ENCODE data around the gene MUC6.

DNA sequence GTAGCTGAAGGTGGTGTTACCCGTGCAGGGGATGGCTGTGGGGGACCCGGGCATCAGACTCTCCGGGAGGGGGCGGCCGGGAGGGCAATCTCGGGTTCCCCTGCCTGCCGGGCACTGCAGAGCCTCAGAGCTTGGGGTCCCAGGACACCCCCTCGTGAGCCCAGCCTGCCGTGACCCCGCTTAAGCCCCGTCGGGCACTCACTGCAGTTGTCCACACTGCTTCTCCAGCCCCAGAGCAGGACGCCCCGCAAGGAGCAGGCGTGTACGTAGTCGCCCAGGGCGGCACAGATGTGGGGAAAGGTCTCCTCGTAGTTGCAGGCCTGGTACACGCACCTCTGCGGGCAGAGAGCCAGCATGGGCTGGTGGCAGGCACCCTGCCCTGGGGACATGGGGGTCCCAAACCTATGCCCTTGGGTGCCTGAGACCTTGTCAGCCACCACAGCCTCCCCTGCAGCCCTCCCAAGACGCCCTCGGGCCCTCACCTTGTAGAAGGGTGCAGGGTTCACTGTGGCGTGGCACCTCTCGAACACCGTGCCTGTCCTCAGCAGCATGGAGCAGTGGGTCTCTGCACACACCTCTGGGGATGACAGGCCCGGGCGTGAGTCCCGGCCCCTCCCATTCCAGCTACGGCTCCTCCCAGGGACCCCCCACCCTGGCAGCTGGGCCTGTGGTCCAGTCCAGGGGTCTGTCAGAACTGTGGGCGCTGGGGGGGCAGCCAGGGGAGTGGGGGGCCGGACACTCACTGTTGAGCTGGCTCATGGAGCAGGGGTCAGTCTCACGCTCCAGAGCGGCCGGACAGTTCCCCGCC is 8.8 kb downstream of the MUC6 start:
- TF ChIP-seq POLR2A (IDR thresholded peaks at IDR 0.05; ENCODE audit: low read depth, low read length) (no peak), BMI1 (IDR thresholded peaks at IDR 0.05; ENCODE audit: borderline replicate concordance) (no peak), KLF5 (IDR thresholded peaks at IDR 0.05; ENCODE audit: partially characterized antibody) (no peak), ZNF274 (IDR thresholded peaks at IDR 0.05; ENCODE audit: insufficient read depth, insufficient read length) (no peak), EZH2 (IDR thresholded peaks at IDR 0.05; ENCODE audit: borderline replicate concordance, control insufficient read depth, low read depth, low read length) (no peak), NFXL1 (IDR thresholded peaks at IDR 0.05; ENCODE audit: borderline replicate concordance) (no peak), CHD2 (IDR thresholded peaks at IDR 0.05; ENCODE audit: borderline replicate concordance, low read depth, low read length) (no peak), TAF1 (IDR thresholded peaks at IDR 0.05; ENCODE audit: borderline replicate concordance, low read depth, low read length) (no peak), RAD21 (IDR thresholded peaks at IDR 0.05; ENCODE audit: insufficient read depth, low read depth, low read length) (no peak), JUND (IDR thresholded peaks at IDR 0.05; ENCODE audit: low read depth, low read length) (no peak)
- TF ChIP-seq, protein P1, sequence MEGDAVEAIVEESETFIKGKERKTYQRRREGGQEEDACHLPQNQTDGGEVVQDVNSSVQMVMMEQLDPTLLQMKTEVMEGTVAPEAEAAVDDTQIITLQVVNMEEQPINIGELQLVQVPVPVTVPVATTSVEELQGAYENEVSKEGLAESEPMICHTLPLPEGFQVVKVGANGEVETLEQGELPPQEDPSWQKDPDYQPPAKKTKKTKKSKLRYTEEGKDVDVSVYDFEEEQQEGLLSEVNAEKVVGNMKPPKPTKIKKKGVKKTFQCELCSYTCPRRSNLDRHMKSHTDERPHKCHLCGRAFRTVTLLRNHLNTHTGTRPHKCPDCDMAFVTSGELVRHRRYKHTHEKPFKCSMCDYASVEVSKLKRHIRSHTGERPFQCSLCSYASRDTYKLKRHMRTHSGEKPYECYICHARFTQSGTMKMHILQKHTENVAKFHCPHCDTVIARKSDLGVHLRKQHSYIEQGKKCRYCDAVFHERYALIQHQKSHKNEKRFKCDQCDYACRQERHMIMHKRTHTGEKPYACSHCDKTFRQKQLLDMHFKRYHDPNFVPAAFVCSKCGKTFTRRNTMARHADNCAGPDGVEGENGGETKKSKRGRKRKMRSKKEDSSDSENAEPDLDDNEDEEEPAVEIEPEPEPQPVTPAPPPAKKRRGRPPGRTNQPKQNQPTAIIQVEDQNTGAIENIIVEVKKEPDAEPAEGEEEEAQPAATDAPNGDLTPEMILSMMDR (IDR thresholded peaks at IDR 0.05 in 2 of 3, conservative IDR thresholded peaks at IDR 0.05 in 1 of 3; ENCODE audit: control insufficient read depth in 2 of 3, extremely low read depth in 1 of 3, insufficient read depth in 1 of 3, low read depth in 3 of 3, low read length in 3 of 3): no peak
- TF ChIP-seq, protein P2, sequence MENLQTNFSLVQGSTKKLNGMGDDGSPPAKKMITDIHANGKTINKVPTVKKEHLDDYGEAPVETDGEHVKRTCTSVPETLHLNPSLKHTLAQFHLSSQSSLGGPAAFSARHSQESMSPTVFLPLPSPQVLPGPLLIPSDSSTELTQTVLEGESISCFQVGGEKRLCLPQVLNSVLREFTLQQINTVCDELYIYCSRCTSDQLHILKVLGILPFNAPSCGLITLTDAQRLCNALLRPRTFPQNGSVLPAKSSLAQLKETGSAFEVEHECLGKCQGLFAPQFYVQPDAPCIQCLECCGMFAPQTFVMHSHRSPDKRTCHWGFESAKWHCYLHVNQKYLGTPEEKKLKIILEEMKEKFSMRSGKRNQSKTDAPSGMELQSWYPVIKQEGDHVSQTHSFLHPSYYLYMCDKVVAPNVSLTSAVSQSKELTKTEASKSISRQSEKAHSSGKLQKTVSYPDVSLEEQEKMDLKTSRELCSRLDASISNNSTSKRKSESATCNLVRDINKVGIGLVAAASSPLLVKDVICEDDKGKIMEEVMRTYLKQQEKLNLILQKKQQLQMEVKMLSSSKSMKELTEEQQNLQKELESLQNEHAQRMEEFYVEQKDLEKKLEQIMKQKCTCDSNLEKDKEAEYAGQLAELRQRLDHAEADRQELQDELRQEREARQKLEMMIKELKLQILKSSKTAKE (IDR thresholded peaks at IDR 0.05; ENCODE audit: low read depth, poor library complexity, severe bottlenecking): no peak
- TF ChIP-seq, protein P3, sequence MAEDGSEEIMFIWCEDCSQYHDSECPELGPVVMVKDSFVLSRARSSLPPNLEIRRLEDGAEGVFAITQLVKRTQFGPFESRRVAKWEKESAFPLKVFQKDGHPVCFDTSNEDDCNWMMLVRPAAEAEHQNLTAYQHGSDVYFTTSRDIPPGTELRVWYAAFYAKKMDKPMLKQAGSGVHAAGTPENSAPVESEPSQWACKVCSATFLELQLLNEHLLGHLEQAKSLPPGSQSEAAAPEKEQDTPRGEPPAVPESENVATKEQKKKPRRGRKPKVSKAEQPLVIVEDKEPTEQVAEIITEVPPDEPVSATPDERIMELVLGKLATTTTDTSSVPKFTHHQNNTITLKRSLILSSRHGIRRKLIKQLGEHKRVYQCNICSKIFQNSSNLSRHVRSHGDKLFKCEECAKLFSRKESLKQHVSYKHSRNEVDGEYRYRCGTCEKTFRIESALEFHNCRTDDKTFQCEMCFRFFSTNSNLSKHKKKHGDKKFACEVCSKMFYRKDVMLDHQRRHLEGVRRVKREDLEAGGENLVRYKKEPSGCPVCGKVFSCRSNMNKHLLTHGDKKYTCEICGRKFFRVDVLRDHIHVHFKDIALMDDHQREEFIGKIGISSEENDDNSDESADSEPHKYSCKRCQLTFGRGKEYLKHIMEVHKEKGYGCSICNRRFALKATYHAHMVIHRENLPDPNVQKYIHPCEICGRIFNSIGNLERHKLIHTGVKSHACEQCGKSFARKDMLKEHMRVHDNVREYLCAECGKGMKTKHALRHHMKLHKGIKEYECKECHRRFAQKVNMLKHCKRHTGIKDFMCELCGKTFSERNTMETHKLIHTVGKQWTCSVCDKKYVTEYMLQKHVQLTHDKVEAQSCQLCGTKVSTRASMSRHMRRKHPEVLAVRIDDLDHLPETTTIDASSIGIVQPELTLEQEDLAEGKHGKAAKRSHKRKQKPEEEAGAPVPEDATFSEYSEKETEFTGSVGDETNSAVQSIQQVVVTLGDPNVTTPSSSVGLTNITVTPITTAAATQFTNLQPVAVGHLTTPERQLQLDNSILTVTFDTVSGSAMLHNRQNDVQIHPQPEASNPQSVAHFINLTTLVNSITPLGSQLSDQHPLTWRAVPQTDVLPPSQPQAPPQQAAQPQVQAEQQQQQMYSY (CRISPR knock-in tag; IDR thresholded peaks at IDR 0.05): no peak
